Medulla oblongata (tissue), 1 donor: ENCODE results near the gene C9orf78.
A peak's percentile ranks its signal among the peaks of the same experiment; 100 is the strongest.

ENCODE experiments used
- DNase-seq: peaks from one replicate; pipeline ENCODE4 v3.0.0-alpha.2; 2015; ENCODE audit errors: extremely low spot score

Gene C9orf78

GRCh38 chr9:129868023-129868871, 33.2 kb upstream of the C9orf78 start:
- DNase-seq, result no peak

GRCh38 chr9:129867136-129868022, 32.3 kb upstream of the C9orf78 start:
- no peak for DNase-seq

- DNase-seq, result peak; percentile 42
These were observed 31.5 kb upstream of the C9orf78 start for GRCh38 chr9:129866394-129867135.

- no peak for DNase-seq
These were observed 30.7 kb upstream of the C9orf78 start for GRCh38 chr9:129865668-129866320.

GRCh38 chr9:129864991-129865647, 30.0 kb upstream of the C9orf78 start:
- DNase-seq, result no peak

DNA sequence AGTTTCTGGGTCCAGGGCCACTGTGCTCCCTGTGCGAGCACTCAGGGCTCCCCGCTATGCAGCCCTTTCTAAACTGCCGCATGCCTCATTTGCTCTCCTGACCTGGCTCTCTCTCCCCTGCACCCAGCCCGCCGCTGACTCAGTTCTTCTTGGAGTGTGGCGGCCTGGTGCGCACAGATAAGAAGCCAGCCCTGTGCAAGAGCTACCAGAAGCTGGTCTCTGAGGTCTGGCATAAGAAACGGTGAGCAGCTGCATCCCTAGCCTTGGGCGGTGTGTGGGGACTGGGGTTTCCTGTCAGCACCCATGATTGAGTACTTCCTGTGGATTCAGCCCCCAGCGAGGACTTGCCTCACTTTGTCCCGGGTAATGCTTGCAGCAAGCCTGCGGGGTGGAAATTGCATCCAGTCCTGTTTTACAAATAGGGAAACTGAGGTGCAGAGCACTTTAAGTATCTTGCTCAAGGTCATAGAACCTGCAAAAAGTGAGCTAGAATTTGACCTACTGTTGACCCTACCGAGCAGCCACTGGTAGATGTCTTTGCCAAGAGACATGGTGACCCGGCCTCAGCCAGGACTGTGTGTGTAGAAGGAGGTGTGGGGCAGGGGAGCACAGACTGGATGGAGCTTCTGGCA, 28.1 kb upstream of the C9orf78 start:
- no peak for DNase-seq

DNA sequence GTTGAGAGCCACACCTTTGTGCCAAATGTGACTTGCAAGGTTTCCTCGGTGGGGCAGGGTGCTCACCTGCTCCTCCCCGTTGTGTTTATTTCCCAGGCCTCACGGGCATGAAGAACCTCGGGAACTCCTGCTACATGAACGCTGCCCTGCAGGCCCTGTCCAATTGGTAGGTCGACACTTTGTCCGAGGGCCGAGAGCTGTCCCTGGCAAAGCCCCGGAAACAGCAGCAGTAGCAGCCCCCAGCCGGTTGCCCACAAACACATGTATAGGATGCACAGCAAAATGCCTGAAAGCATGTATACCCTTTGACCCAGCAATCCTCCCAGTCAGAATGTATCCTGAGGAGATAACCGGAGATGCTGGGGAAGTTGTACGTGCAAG, 26.4 kb upstream of the C9orf78 start:
- no peak for DNase-seq

DNA sequence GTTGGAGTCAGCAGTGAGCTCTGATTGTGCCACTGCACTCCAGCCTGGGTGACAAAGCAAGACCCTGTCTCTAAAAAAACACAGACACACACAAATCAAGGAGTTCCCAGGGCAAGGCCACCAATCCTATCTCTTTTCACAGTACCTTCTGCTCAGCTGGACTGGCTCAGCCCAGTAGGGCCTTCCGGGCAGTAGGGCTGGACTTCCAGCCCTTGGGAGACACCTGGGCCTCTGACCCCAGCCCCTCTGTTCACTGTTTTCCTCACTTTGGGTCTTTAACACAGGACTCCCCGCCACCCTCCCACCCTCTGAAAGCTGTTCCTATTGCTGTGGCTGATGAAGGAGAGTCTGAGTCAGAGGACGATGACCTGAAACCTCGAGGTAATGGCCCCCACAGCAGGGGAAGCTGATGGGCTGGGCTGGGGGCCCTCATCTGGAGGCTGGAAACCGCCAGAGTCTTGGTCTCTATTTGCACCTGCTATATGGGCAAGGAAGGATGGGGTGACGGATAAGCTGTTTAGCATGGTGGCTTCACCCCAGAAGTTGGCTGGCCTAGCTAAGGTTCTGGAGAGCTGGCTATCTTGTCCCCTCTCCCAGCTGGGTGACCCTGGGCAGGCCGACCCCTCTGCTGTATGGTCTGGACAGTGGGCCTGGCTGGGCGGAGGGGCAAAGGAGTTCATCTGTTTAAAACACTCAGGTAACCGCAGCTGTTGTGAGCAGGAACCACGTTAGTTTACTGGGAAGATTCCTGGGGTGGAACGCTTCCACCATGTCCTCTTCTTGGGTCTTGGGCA, 25.8 kb upstream of the C9orf78 start:
- no peak for DNase-seq

DNA sequence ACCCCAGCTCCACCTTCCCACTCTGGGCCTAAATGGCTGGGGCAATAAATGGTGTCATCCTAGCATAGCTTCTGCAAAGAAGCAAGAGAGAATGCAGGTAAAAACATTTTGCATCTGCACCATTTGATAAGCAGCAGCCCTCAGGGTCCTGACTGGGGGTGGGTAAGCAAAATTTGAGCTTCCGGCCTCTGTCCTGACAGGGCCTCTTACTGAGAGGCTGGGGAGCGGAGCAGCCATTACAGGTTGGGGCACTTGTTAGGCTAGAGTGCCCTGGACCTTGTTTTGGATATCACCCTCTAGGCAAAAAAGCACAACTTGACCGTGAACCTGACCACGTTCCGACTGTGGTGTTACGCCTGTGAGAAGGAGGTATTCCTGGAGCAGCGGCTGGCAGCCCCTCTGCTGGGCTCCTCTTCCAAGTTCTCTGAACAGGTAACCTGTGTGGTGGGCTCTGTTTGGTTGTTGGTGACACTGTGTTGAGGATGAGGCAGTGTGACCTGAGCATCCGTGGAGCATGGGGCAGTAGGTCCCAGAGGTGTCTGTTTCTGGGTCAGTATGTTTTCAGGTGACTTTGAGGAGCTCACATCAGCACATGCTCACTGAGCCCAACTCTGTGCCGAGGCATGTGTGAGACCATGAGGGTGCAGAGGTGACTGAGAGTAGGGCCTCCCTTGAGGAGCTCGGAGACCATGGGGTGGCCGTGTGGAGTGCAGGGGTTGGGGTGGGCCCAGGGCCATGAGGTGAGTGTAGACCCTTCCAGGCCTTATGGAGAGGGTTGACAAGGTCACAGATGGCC, 23.3 kb upstream of the C9orf78 start:
- no peak for DNase-seq

DNA sequence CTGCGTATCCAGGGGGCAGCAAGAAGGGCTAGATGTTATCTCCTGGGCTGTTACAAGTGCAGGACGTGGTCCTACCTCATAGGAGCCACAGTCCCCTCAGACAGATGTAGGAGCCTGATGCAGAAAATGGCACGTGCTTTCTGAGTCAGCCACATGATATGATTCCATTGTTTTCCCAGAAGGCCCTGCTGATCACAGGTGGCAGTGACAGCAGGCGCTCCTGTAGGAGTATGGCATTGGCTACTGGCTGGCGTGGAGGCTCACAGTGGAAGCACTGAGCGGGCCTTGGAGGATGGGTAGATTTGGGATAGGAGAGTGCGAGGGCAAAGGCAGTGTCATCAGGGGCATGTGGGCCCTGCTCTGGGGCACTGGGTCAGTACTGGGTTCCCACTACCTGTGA, 22.1 kb upstream of the C9orf78 start:
- no peak for DNase-seq

GRCh38 chr9:129854588-129855110, 19.6 kb upstream of the C9orf78 start:
- DNase-seq, result no peak

GRCh38 chr9:129853614-129854013, 18.5 kb upstream of the C9orf78 start:
- DNase-seq, result no peak

GRCh38 chr9:129852579-129852978, 17.5 kb upstream of the C9orf78 start:
- DNase-seq, result no peak

DNA sequence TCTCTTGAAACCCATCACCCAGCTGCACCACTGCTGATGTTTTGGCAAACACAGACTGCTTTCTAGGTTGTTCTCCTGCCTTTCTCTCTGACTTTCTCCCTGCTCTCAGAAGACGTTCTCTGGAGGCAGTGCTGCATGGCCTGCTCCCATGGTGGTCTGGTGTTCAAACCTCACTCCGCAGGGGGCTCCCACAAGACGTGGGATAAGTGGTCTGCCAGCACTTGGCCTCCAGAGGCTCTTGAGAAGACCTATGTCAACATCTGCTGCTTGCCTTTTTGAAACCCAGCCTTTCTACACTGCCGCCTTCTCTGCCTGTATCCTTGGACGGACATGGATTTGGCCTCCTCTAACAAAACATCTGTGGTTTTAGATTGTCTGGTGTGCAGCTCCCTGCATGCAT, 16.7 kb upstream of the C9orf78 start:
- DNase-seq, result no peak

- DNase-seq, result no peak
These were observed 15.9 kb upstream of the C9orf78 start for GRCh38 chr9:129850821-129851550.

GRCh38 chr9:129849901-129850300, 14.8 kb upstream of the C9orf78 start:
- no peak for DNase-seq

- no peak for DNase-seq
These were observed 13.8 kb upstream of the C9orf78 start for GRCh38 chr9:129848712-129849441.
